ENCODE results near the gene IWS1.

- no peak for TF ChIP-seq CTCF (conservative IDR thresholded peaks at IDR 0.05 in 1 of 2, IDR thresholded peaks at IDR 0.05 in 1 of 2; ENCODE audit: extremely low read depth in 1 of 2, insufficient read depth in 1 of 2, low read depth in 1 of 2, low read length in 2 of 2)
- TF ChIP-seq EZH2 (IDR thresholded peaks at IDR 0.05; ENCODE audit: borderline replicate concordance, low read length): no peak
These were observed 48.4 kb upstream of the IWS1 start for GRCh38 chr2:127574656-127575055.
